Ramos (cell line): ENCODE measurements around the gene GUCY1A1.

Experiments
- in situ Hi-C: fragments of 300-500 bp; cut with MboI; formaldehyde crosslinking; loops from one replicate; pipeline ENCODE4 v1.14.3; 2022; ENCODE audit warnings: low sequenced_read_pairs; ENCODE audit not compliant: unreplicated experiment

The GUCY1A1 gene

GRCh38 chr4:155658681-155659064 lies 8.0 kb upstream of the GUCY1A1 start:
- in situ Hi-C loops: no loop called here

GRCh38 chr4:155659176-155659575 lies 7.5 kb upstream of the GUCY1A1 start:
- in situ Hi-C loops: no loop called here

GRCh38 chr4:155660436-155660835 lies 6.2 kb upstream of the GUCY1A1 start:
- in situ Hi-C loops: no loop called here

GRCh38 chr4:155665054-155665453 lies 1.6 kb upstream of the GUCY1A1 start:
- in situ Hi-C loops: no loop called here

- in situ Hi-C loops: no loop called here
These were observed 547 bp downstream of the GUCY1A1 start for GRCh38 chr4:155667222-155667567.

- in situ Hi-C loops: no loop called here
These were observed 1.2 kb downstream of the GUCY1A1 start for GRCh38 chr4:155667568-155668511.

- in situ Hi-C loops: no loop called here
These were observed 2.1 kb downstream of the GUCY1A1 start for GRCh38 chr4:155668707-155669220.

- in situ Hi-C loops: no loop called here
These were observed 5.7 kb downstream of the GUCY1A1 start for GRCh38 chr4:155672342-155672741.

GRCh38 chr4:155673453-155673979 lies 6.9 kb downstream of the GUCY1A1 start:
- in situ Hi-C loops: no loop called here

GRCh38 chr4:155674669-155675071 lies 8.0 kb downstream of the GUCY1A1 start:
- in situ Hi-C loops: no loop called here

GRCh38 chr4:155675709-155676429 lies 9.2 kb downstream of the GUCY1A1 start:
- in situ Hi-C loops: no loop called here

- in situ Hi-C loops: no loop called here
These were observed 9.8 kb downstream of the GUCY1A1 start for GRCh38 chr4:155676430-155676825.

GRCh38 chr4:155678011-155678410 lies 11.4 kb downstream of the GUCY1A1 start:
- in situ Hi-C loops: no loop called here

GRCh38 chr4:155679343-155679742 lies 12.7 kb downstream of the GUCY1A1 start:
- in situ Hi-C loops: no loop called here

GRCh38 chr4:155681886-155682285 lies 15.2 kb downstream of the GUCY1A1 start:
- in situ Hi-C loops: no loop called here

- in situ Hi-C loops: no loop called here
These were observed 17.8 kb downstream of the GUCY1A1 start for GRCh38 chr4:155684423-155684822.

- in situ Hi-C loops: no loop called here
These were observed 18.4 kb downstream of the GUCY1A1 start for GRCh38 chr4:155684892-155685541.

- in situ Hi-C loops: no loop called here
These were observed 20.8 kb downstream of the GUCY1A1 start for GRCh38 chr4:155687380-155687982.

- in situ Hi-C loops: no loop called here
These were observed 21.6 kb downstream of the GUCY1A1 start for GRCh38 chr4:155688211-155688610.

GRCh38 chr4:155688860-155689259 lies 22.2 kb downstream of the GUCY1A1 start:
- in situ Hi-C loops: no loop called here
